ENCODE measurements around the gene DRAP1.
"Not testable (repeated sequence)": the region's sequence is repeated elsewhere in the genome, so short reads cannot be mapped to it uniquely, and the experiment has no call there.

Gene DRAP1

GRCh38 chr11:65934014-65934413, 14.8 kb downstream of the DRAP1 start:
- DNase-seq, result no peak

- DNase-seq, result no peak
These were observed 18.5 kb downstream of the DRAP1 start for GRCh38 chr11:65937766-65938165.

GRCh38 chr11:65941720-65942310, 22.6 kb downstream of the DRAP1 start:
- no peak for DNase-seq

- no peak for DNase-seq
These were observed 23.3 kb downstream of the DRAP1 start for GRCh38 chr11:65942531-65942930.

GRCh38 chr11:65944191-65944590, 25.0 kb downstream of the DRAP1 start:
- DNase-seq, result no peak

- DNase-seq, result no peak
These were observed 25.5 kb downstream of the DRAP1 start for GRCh38 chr11:65944767-65945166.

- DNase-seq, result no peak
These were observed 26.2 kb downstream of the DRAP1 start, which contains the start of gene TSGA10IP for GRCh38 chr11:65945430-65945911. Gene TSGA10IP, plus strand, starts transcription at chr11:65945480. Its CDS starts 196 bp downstream, at chr11:65945676.

GRCh38 chr11:65945941-65946558, 26.8 kb downstream of the DRAP1 start:
- DNase-seq, result no peak

GRCh38 chr11:65946655-65947054, 27.4 kb downstream of the DRAP1 start:
- no peak for DNase-seq

GRCh38 chr11:65947133-65947532, 27.9 kb downstream of the DRAP1 start:
- no peak for DNase-seq

- no peak for DNase-seq
These were observed 28.4 kb downstream of the DRAP1 start for GRCh38 chr11:65947603-65948125.

GRCh38 chr11:65950711-65951110, 31.5 kb downstream of the DRAP1 start:
- not testable (repeated sequence) for DNase-seq

- DNase-seq, result not testable (repeated sequence)
These were observed 32.4 kb downstream of the DRAP1 start for GRCh38 chr11:65951641-65952040.

- no peak for DNase-seq
These were observed 32.9 kb downstream of the DRAP1 start for GRCh38 chr11:65952052-65952521.

- DNase-seq, result no peak
These were observed 34.2 kb downstream of the DRAP1 start for GRCh38 chr11:65953471-65953870.

GRCh38 chr11:65954771-65955170, 35.5 kb downstream of the DRAP1 start:
- no peak for DNase-seq

GRCh38 chr11:65958291-65958690, 39.1 kb downstream of the DRAP1 start:
- no peak for DNase-seq

GRCh38 chr11:65958774-65959420, 39.7 kb downstream of the DRAP1 start:
- no peak for DNase-seq

- no peak for DNase-seq
These were observed 41.6 kb downstream of the DRAP1 start for GRCh38 chr11:65960824-65961266.

- DNase-seq, result peak; percentile 98
These were observed 42.3 kb downstream of the DRAP1 start, which contains the start of gene SART1 for GRCh38 chr11:65961267-65962140. Gene SART1, plus strand, starts transcription at chr11:65961734. Its CDS starts 47 bp downstream, at chr11:65961781.

GRCh38 chr11:65962141-65962564, 42.9 kb downstream of the DRAP1 start:
- no peak for DNase-seq

- no peak for DNase-seq
These were observed 45.7 kb downstream of the DRAP1 start for GRCh38 chr11:65964906-65965305.

Data from NCI-H345 (cell line).